Inferior parietal cortex (tissue), 1 donor: ENCODE results near the gene LGI4.
A peak's percentile ranks its signal among the peaks of the same experiment; 100 is the strongest.

Experiments used
- DNase-seq: peaks from one replicate; pipeline ENCODE4 v3.0.0-alpha.2; 2016; ENCODE audit errors: extremely low spot score

The LGI4 gene

DNA sequence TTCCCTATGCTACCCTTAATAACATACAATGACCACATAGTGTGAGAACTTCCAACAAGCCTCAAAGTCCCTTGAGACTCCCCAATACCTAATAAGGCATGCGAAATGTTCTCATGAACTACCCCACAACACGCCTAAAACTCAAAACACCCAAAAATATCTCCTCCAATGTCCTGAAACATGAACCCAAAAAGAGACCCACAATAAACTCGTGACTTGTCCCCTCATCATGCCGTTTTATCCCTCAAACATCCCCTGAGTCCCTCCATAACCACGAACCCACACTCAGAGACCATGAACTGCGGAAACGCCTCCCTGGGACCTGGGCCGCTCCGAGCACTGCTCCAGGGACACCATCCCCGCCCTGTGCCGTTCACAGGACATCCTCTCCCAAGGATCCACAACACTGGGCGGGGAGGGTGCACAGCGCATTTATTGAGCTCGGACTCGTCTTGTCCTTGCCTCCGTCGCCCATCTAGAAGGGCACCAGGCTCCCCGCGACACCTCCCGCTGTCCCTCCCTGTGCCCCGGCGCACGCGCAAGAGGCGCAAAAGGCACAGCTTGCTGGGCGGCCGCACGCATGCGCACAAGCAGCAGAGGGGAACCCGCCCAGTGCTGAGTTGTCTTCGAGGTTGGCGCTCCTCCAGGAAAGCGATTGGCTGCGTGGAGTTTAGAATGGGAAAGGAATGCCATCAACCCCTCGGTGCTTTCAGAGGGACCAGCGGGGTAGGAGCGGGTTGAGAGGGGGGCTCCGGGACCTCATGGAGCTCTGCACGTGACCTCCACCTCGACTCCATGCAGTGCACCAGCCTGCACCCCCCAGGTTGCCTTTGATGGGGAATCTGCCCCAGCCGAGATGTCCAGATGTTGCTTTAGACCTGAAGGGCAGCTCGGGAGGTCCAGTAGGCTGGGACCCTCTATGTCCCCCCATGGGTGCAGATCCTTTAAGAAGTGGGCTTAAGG, 10.5 kb downstream of the LGI4 start:
- peak; percentile 97 for DNase-seq

DNA sequence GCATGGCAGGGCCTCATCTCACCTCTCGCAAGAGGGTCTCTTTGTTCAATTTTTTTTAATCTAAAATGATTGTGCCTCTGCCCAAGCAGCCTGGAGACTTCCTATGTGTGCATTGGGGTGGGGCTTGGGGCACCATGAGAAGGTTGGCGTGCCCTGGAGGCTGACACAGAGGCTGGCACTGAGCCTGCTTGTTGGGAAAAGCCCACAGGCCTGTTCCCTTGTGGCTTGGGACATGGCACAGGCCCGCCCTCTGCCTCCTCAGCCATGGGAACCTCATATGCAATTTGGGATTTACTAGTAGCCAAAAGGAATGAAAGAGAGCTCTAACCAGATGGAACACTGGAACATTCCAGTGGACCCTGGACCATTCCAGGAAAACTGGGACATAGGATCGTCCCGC, 11.3 kb downstream of the LGI4 start:
- DNase-seq: no peak

DNA sequence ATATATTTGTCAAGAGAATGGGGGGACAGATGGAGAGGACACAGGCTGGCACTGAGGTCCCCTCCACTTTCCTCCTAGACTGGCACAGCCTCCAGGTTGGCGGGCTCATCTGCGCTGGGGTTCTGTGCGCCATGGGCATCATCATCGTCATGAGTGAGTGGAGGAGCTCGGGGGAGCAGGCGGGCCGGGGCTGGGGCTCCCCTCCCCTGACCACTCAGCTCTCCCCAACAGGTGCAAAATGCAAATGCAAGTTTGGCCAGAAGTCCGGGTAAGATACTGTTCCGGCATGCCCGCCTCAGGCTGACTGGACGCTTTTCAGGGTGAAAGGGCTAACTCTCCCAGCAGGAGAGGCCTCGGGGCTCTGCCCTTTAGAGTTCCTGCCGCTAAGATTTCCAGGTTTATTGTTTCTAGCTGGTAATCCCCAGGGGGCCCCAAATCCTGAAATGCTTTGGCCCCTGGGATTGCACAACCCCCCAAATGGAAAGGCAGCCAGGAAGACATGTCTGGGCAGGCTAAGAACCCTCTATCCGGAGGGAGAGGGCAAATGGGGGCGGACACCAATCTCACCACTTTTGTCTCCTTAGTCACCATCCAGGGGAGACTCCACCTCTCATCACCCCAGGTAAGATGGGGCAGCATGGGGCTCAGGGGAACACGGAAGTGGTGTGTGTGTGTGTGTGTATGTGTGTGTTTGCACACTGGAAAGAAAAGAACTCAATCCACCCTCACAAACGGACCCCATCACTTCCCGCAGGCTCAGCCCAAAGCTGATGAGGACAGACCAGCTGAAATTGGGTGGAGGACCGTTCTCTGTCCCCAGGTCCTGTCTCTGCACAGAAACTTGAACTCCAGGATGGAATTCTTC, 11.9 kb downstream of the LGI4 start:
- DNase-seq: no peak

DNA sequence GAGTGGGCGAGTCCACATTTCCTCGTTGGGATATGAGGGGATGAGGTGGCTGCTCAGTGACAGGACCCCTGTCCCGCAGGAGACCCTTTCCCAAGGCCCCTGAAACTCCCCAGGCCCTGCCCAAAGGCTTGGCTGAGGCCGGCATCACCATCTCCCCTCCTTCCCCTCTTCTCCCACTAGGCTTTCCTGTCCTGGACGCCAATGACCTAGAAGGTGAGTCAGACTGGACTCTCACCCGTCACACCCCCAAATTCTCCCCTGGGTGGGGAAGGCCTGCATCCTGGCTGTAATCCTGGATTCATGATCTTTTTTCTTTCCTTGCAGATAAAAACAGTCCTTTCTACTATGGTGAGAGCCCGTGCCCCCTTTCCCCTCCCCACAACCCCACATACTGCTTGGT, 14.0 kb downstream of the LGI4 start:
- no peak for DNase-seq

DNA sequence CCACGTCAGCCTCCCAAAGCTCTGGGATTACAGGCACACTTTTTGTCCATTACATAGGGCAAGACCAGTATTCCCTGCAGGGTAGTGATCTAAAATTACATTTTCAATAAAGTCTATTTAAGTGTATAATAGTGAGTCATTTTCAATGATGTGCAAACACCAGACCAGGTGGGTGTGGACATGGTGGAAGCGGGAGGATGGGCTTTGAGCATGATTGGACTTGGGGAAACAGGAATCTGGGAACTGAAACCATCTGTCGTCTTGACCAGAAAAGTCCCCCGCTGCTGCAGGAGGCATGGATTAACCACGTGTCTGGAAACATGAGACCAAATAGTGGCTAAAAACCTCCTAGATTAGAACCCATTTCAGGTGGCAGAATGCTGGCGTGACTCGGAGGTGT, 14.4 kb downstream of the LGI4 start:
- DNase-seq: no peak

DNA sequence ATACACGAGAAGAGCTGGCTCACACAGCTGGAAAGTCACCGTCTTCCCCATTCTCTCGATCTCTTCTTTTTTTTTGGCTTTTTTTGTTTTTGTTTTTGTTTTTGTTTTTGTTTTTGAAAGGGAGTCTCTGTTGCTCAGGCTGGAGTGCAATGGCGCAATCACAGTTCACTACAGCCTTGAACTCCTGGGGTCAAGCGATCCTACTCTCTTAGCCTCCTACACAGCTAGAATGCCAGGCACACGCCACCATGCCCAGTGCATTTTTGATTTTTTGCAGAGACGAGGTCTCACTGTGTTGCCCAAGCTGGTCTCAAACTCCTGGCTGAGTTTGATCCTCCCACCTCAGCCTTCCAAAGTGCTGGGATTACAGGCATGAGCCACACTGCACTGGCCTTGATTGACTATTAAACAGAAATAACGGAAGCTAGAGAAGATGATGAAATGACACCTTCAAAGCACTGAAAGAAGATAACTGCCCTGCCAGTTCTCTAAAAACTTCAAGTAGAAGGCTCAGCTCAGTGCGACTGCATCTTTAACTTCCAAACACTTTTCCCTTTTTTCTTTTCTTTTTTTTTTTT, 15.2 kb downstream of the LGI4 start:
- DNase-seq: no peak

DNA sequence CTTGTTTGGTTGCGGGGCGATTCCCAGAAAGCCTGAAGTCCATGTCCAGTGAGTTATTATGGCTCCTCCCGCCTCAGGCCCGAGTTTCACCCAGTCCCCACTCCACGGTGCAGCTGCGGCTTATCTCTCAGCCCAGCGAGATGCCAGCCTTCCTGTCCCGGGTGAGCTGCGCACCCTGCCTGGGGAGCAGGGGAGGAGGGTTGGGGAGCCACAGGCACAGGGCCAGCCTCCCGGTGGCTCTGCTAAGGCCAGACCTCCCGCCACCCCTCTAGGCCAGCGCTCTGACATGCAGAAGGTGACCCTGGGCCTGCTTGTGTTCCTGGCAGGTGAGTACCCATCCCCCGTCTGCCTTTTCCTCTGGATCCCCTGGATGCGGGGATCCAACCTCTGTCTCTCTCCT, 15.8 kb downstream of the LGI4 start:
- DNase-seq: no peak

DNA sequence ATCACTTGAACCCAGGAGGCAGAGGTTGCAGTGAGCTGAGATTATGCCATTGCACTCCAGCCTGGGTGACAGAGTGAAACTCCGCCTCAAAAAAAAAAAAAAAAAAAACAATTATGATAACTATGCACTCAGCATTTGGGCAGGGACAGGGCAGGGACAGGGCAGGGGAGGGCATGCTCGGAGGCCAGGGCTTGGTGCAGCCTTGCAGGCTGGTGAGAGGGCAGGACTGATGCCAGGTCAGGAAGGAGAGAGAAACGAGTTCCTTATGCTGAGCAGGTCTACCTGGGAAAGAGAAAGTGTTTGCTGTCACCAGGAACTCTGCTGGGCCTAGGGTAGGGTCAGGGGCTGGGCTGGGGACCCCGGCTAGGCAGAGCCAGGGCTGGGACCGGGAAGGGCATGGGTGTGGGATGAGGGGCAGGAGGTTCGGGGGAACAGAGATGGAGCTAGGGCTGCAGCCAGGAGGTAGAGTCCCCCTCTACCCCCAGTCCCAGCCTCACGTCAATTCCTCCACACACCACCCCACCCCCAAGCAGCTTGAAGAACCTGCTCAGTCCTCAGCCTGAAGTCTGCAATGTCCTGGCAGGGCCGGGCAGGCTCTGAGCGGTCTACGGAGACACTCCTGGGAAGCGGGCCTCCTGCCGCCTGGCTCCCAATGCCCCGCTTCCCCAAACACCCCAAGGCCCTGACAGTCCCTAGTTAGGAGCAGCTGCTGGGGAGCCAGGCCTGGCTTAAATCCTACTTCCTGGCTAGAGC, 16.4 kb downstream of the LGI4 start:
- no peak for DNase-seq

DNA sequence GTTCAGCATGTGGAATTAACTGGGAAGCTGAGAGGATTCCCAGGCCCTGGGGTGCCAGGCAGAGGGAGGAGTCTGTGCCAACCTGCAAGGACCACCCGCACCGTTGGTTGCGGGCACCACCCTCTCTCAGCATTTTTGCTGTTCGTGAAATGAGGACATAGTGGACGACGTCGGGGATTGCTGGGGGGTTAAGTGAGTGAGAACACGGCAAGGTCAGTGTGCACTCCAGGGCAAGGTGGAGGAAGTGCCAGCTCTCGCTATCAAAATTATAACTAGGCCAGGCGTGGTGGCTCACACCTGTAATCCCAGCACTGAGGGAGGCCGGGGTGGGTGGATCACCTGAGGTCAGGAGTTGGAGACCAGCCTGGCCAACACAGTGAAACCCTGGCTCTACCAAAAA, 17.1 kb downstream of the LGI4 start:
- no peak for DNase-seq

DNA sequence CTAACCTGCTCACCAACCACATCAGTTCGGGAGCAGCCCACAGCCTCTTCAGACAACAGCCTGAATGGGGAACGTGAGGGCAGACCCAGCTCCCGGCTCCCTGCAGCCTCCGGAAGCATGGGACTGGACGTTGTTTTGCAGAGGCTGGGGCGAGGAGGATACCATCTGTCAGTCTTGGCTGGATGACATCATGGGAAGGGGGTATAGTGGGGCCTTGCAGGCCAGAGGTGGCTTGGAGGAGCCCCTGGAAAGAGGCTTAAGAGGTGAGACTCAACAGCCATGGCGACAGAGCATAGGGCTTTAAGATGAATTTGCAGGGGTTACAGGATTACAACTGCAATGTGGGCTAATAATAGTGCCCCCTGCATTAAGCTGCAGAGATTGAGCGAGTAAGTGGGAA, 17.7 kb downstream of the LGI4 start:
- DNase-seq: no peak

DNA sequence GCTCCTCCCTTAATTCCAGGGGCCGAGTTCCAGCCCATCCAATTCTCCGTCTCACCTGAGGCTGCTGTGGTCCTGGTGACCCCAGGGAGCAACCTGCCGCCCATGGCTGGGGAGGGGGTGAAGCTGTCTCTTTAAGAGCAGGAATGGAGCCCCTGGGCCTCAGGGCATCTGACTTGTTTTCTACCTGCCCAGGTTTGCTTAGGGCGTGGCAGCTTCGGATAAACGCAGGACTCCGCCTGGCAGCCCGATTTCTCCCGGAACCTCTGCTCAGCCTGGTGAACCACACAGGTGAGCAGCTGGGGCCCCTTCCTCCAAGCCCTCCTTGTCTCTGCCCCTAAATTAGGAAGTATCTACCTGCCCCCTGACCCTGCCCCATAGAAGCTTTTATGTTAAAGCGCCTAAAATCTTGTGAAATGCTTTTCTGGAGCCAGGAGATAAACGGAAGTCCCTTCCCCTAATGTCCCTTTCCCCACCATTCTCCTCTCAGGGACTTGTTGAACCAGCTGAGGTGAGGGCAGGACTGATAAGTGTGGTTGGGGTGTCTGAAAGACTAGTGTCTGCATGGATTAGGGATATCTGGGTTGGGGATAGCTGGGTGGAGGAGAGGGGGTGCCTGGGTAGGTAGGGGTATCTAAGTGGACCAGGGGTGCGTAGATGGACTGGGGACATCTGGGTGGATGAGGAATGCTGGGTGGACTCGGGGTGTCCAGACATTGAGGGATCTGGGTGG, 18.6 kb downstream of the LGI4 start:
- DNase-seq: no peak

DNA sequence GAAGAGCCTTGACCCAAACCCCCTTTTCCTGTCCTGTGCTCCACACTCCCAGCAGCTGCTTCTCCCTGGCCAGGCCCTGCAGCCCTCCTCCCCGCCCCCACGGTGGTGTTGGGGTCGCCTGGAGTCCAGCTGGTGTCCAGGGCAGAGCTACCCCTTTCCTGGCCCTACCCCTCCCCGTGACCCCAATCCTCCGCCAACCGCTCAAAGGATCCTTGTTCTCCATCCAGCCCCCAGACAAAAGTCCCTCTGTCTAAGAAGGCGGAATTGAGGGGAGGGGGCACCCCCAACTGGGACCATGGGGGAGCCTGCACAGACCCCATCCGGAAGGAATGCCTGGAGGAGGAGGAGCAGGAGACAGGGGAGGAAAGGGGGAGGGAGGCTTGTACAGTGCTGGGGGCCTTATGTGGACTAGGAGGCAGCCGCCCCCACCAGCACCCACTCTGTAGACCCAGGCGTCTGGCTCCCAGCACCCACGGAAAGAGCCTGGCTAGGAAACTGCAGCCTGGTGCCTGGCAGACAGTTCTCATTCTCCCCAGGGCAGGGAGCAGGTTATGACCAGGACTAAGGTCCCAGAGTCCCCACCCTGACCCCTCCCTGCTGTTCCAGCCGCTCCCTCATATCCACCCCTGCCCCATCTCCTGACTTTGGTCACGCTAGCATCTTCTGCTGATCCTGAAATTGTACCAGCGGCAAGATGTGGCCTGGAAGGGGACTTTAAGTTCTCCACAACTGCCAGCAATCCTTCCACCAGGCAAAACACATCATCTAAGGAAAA, 19.5 kb downstream of the LGI4 start, which contains the start of gene FXYD3:
FXYD3 (plus strand) TSS at position 647 of the 775 bp plus-strand sequence. CDS start 3,554 bp downstream, outside the sequence.
- no peak for DNase-seq

DNA sequence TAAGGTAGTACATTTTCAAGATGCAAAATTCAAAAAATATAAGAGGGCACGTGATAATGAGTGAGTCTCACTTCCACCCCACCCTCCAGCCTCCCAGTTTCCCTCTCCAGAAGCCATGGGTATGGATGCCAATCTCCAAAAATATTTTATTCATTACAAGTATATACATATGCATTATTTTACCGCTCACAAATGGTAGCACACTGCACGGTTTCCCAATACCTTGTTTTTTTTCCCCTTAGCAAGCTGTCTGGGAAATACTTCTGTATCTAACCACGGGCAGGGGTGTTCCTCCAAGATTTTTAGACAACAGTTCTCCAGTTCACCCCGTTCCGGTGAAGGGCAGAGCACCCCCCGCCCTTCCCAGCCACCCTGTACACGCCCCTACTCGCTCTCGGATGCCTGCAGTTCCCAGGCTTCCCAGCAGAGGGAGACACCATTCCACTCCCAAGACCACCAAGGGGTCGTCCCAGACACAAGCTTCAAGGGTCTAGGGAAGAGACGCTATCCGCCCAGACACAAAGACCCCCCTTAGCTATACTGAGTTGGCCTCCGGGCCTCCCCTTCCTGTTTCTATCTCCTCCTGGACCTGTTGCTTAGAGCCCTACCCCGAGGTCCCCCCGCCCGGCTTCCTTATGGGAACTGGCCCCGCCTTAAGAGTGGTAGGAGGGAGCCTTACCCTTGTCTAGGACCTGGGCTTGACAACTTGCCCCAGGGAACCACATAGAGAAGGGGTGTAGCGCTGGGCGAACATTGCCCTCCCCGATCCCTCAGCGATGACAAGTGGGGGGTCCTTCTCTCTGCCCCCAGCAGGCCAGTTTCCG, 20.3 kb downstream of the LGI4 start:
- DNase-seq: peak; percentile 85

DNA sequence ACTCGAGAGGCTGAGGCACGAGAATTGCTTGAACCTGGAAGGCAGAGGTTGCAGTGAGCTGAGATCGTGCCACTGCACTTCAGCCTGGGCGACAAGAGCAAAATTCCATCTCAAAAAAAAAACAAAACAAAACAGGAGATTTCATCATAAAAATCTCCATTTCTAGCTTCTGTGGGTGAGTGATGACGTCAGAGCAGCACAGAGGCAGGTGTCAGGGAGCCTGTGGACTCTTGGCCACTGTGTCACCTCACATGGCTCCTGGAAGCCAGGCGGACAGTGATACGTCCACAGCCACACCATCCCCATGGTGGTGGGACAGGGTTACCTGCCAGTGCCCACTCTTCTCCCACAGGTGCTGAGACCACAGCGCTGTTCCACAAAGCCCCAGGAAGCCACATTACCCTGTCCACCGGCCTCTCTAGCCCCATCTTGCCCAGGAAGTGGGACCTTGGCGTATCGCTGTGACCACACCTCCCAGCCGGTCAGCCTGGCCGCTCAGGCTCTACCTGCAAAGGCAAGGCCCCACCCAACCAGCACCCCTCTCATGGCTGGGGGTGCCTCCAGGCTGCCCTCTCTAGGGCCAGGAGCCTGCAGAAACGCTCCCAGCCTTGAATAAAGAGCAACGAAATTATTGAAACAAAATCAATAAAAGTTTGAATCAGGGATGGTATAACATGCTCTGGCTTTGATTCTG, 21.7 kb downstream of the LGI4 start:
- DNase-seq: no peak

DNA sequence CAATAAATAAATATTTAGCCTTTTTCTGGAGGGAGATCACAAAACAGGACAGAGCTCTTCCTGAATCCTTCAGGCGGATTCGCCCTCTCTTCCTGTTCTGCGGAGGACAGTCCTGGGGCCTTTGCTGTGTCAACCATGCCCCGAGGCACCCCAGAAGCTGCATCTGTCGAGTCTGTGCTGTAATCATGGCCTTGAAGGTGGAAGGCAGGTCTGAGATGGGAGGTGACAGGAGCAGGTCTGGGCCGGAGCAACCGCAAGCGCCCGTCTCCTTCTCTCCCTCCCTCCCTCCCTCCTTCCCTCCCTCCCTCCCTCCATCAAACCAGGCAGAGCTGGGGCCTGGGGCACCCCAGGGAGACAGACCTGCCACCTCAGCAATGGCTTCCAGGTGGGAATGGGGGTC, 23.9 kb downstream of the LGI4 start:
- DNase-seq: no peak

DNA sequence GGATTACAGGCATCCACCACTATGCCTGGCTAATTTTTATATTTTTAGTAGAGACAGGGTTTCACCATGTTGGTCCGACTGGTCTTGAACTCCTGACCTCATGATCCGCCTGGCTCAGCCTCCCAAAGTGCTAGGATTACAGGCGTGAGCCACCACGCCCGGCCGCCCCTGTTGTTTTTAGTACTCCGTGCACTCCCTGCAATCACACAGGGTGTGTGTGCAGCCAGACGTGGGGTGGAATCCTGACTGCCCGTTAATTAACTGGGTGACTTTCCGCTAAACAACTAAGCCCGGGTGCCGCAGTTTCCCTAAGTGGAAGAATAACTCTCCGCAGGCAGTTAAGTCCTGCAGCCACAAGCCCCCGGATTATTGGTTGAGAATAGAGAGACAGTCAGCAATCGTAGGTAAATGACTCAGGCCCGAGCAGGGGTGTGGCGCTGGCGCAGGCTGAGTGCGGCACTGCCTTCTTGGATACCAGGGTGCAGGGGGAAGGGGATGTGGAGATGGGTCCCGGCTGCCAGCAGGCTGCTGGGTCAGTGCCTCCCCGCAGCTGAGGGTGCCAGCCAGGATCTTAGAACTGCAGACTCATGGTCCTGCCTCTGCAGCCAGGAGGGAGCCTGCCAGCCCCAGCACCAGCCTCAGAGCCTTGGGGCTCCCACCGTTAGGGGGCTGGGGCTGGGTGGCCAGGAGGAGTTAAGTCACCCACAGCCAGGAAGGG, 25.3 kb downstream of the LGI4 start:
- DNase-seq: no peak

DNA sequence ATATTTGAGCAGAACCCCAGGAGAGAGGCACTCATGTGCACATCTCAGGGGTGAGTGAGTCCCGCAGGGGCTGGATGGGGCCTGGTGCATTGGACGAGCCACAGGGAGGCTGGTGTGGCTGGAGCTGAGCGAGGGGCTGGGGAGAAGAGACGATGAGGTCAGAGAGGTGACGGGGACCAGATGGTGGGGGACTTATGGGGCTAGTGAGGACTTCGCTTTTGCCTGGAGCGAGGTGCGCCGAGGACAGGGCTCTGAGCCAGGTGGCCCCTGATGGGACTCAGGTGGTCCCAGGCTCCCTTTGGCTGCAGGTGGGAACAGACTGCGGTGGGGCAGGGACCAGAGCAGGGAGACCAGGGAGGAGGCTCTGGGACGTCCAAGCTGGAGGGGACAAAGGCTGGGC, 26.1 kb downstream of the LGI4 start:
- DNase-seq: no peak

DNA sequence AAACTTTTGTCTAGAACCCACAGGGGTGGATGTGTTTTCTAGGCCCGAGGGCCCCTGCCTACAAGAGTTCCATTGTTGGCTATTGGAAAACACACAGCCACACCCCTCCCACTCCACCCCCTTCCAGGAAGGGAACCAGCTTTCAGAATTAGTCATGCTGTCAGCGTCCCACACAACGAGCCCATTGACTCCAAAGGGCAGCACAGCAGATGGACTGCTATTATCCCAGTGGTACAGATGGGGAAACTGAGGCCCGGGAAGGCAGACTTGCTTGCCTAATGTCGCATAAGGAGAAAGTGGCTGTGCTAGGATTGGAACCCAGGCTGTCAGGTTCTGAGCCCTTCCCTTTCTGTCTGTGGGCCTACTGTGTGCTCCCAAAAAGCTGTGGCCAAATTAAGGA, 27.3 kb downstream of the LGI4 start:
- DNase-seq: peak; percentile 89
